HepG2 (cell line): ENCODE results near the gene MEX3D. TPM values are rescaled to one million over a fixed set of nuclear protein-coding genes. Genes with fewer than 3 reads are reported as not detected.

Experiments used
- ATF7 ChIP-seq, 2 experiments: fragments of 450-650 bp in 1 of 2; sonication (generic) in 1 of 2; formaldehyde crosslinking in 1 of 2; IDR thresholded peaks; 2 replicates each; pipeline versions ENCODE4 v1.4.0 to v1.6.1; 2016 to 2020; ENCODE audit warnings: antibody characterized with exemption in 1 of 2, mild to moderate bottlenecking in 1 of 2, missing genetic modification reagents in 1 of 2
- CSRNP1 ChIP-seq: sonication (generic); formaldehyde crosslinking; IDR thresholded peaks from 2 replicates; pipeline ENCODE4 v1.8.1; 2023; ENCODE audit warnings: mild to moderate bottlenecking, missing genetic modification reagents
- GZF1 ChIP-seq: sonication (generic); formaldehyde crosslinking; IDR thresholded peaks from 2 replicates; pipeline ENCODE4 v1.5.1; 2020; ENCODE audit warnings: mild to moderate bottlenecking, missing genetic modification reagents
- IRF1 ChIP-seq: sonication (generic); formaldehyde crosslinking; IDR thresholded peaks from 2 replicates; pipeline ENCODE4 v1.4.0; 2020; ENCODE audit warnings: low read depth, mild to moderate bottlenecking, missing genetic modification reagents
- MIER3 ChIP-seq: IDR thresholded peaks from 2 replicates; pipeline ENCODE4 v1.6.1; 2016; ENCODE audit warnings: missing compliant biosample characterization, borderline replicate concordance
- POLR2AphosphoS2 ChIP-seq: IDR thresholded peaks from 2 replicates; pipeline ENCODE4 v1.6.1; 2011; ENCODE audit warnings: low read depth, low read length, improper control_type of control experiment
- SMAD3 ChIP-seq: sonication (generic); formaldehyde crosslinking; IDR thresholded peaks from 2 replicates; pipeline ENCODE4 v1.4.0; 2020; ENCODE audit warnings: missing genetic modification reagents
- SSRP1 ChIP-seq: IDR thresholded peaks from 2 replicates; pipeline ENCODE4 v1.6.1; 2016; ENCODE audit warnings: control low read depth
- TCF12 ChIP-seq, 2 experiments: fragments of 450-650 bp in 1 of 2; sonication (generic) in 1 of 2; formaldehyde crosslinking in 1 of 2; IDR thresholded peaks; 2 replicates each; pipeline versions ENCODE4 v1.6.1 to v1.8.0; 2017 to 2022; ENCODE audit warnings: antibody characterized with exemption in 1 of 2, mild to moderate bottlenecking in 1 of 2, missing genetic modification reagents in 1 of 2, moderate library complexity in 1 of 2
- YEATS2 ChIP-seq: sonication (generic); formaldehyde crosslinking; IDR thresholded peaks from 2 replicates; pipeline ENCODE4 v1.4.0; 2020; ENCODE audit warnings: missing genetic modification reagents, borderline replicate concordance
- YY1 ChIP-seq: IDR thresholded peaks from 2 replicates; pipeline ENCODE4 v1.6.1; 2011; ENCODE audit warnings: low read length, low read depth, moderate library complexity, mild to moderate bottlenecking; ENCODE audit not compliant: insufficient read depth, insufficient replicate concordance
- ZNF335 ChIP-seq: sonication (generic); formaldehyde crosslinking; IDR thresholded peaks from 2 replicates; pipeline ENCODE4 v1.4.0; 2020; ENCODE audit warnings: missing genetic modification reagents
- ZNF501 ChIP-seq: sonication (generic); formaldehyde crosslinking; IDR thresholded peaks from 2 replicates; pipeline ENCODE4 v1.5.1; 2020; ENCODE audit warnings: mild to moderate bottlenecking, moderate library complexity, missing genetic modification reagents
- ZNF543 ChIP-seq: sonication (generic); formaldehyde crosslinking; IDR thresholded peaks from 2 replicates; pipeline ENCODE4 v1.4.0; 2020; ENCODE audit warnings: mild to moderate bottlenecking, missing genetic modification reagents
- ZNF552 ChIP-seq: sonication (generic); formaldehyde crosslinking; IDR thresholded peaks from 2 replicates; pipeline ENCODE4 v1.9.0; 2022; ENCODE audit warnings: missing genetic modification reagents, mild to moderate bottlenecking, borderline replicate concordance
- ZNF619 ChIP-seq: sonication (generic); formaldehyde crosslinking; IDR thresholded peaks from 2 replicates; pipeline ENCODE4 v1.4.0; 2020; ENCODE audit warnings: mild to moderate bottlenecking, missing genetic modification reagents
- ZNF674 ChIP-seq: sonication (generic); formaldehyde crosslinking; IDR thresholded peaks from 2 replicates; pipeline ENCODE4 v1.5.0; 2020; ENCODE audit warnings: low read depth, mild to moderate bottlenecking, missing genetic modification reagents
- ZNF687 ChIP-seq: sonication (generic); formaldehyde crosslinking; IDR thresholded peaks from 2 replicates; pipeline ENCODE4 v1.5.1; 2020; ENCODE audit warnings: mild to moderate bottlenecking, missing genetic modification reagents, moderate library complexity
- ZNF720 ChIP-seq: sonication (generic); formaldehyde crosslinking; IDR thresholded peaks from 2 replicates; pipeline ENCODE4 v1.4.0; 2020; ENCODE audit warnings: missing genetic modification reagents
- ZNF841 ChIP-seq: sonication (generic); formaldehyde crosslinking; IDR thresholded peaks from 2 replicates; pipeline ENCODE4 v1.8.1; 2023; ENCODE audit warnings: missing genetic modification reagents, borderline replicate concordance
- ZSCAN31 ChIP-seq: sonication (generic); formaldehyde crosslinking; IDR thresholded peaks from 2 replicates; pipeline ENCODE4 v1.5.0; 2020; ENCODE audit warnings: low read depth, mild to moderate bottlenecking, missing genetic modification reagents
- polyA plus RNA-seq, 8 experiments: library from polyadenylated mRNA; depleted of rRNA in 3 of 8; stranded (reverse) in 7 of 8; unstranded in 1 of 8; fragments of >200 nt; fragmentation: Illumina TruSeq in 4 of 8; extraction: Trizol in 4 of 8; gene quantifications; 2 replicates each; pipeline versions ENCODE4 v1.2.1 to v1.2.3, GENCODE V29; 2011 to 2016; ENCODE audit warnings: low read depth in 4 of 8, missing spikeins in 1 of 8, mixed read lengths in 1 of 8; ENCODE audit not compliant: insufficient read depth in 1 of 8
- total RNA-seq, 5 experiments: library from RNA; depleted of rRNA; stranded (reverse); fragments of >200 nt; fragmentation: Illumina TruSeq; extraction: Trizol; gene quantifications; 2 replicates each; pipeline ENCODE4 v1.2.3, GENCODE V29; 2016; ENCODE audit warnings: low read depth in 1 of 5

The MEX3D gene
- total and polyA plus RNA-seq, 2 of the 13 experiments (the other 11 are each of a cell fraction or from before 2014, with no cell fraction given) = 3.6 to 17.1 TPM

- TF ChIP-seq YY1 = peak; percentile 68
- 0 out of 2 replicates have a peak, but pooled peaks have one; percentile 15 for TF ChIP-seq YEATS2 (CRISPR knock-in tag)
- no peak for TF ChIP-seq MIER3 (CRISPR knock-in tag)
- no peak for TF ChIP-seq SSRP1 (CRISPR knock-in tag)
- TF ChIP-seq ZNF552 (CRISPR knock-in tag) = no peak
- peak; percentile 54; the same call in 1 of the 2 replicates for TF ChIP-seq ZNF501
- TF ChIP-seq ZNF543 (CRISPR knock-in tag) = no peak
- no peak for TF ChIP-seq ZNF720 (CRISPR knock-in tag)
- TF ChIP-seq ZNF674 (CRISPR knock-in tag) = no peak
- no peak for TF ChIP-seq GZF1 (CRISPR knock-in tag)
- TF ChIP-seq IRF1 = no peak
- TF ChIP-seq ZNF841 (CRISPR knock-in tag) = no peak
- TF ChIP-seq ATF7 (IDR thresholded peaks at IDR 0.05) = no peak
- TF ChIP-seq ATF7 (CRISPR knock-in tag; IDR thresholded peaks at IDR 0.05) = no peak
- no peak for TF ChIP-seq SMAD3 (CRISPR knock-in tag)
- TF ChIP-seq POLR2AphosphoS2 = no peak
- 0 out of 2 replicates have a peak, but pooled peaks have one; percentile 13 for TF ChIP-seq ZSCAN31 (CRISPR knock-in tag)
- peak; percentile 87; the same call in 1 of the 2 replicates for TF ChIP-seq CSRNP1 (CRISPR knock-in tag)
- no peak for TF ChIP-seq ZNF687 (CRISPR knock-in tag)
- TF ChIP-seq ZNF335 = no peak
- TF ChIP-seq ZNF619 (CRISPR knock-in tag) = 0 out of 2 replicates have a peak, but pooled peaks have one; percentile 28
- TF ChIP-seq TCF12 (IDR thresholded peaks at IDR 0.05) = no peak
- no peak for TF ChIP-seq TCF12 (CRISPR knock-in tag; IDR thresholded peaks at IDR 0.05)
Measured at GRCh38 chr19:1592755-1593500, 24.8 kb upstream of the MEX3D start, which contains the start of gene MBD3 (continued).
